Activated T-cell treated with anti-CD3 and anti-CD28 coated beads, Interleukin-2, amount 50 U/mL, for 24 hours (primary cell): Measurements from ENCODE around the gene RIC1.
"Not testable (repeated sequence)": the region's sequence is repeated elsewhere in the genome, so short reads cannot be mapped to it uniquely, and the experiment has no call there.

ENCODE experiments used
- DNase-seq: peaks from one replicate; pipeline ENCODE4 v3.0.0-alpha.2; 2020
- H3K27ac Mint-ChIP-seq: 2 replicates; pipeline ENCODE4 v1.8.0; 2020; ENCODE audit warnings: mild to moderate bottlenecking, mixed read lengths
- H3K27me3 Mint-ChIP-seq: 2 replicates; pipeline ENCODE4 v1.8.0; 2020; ENCODE audit warnings: mixed read lengths
- H3K36me3 Mint-ChIP-seq: 2 replicates; pipeline ENCODE4 v1.8.0; 2020; ENCODE audit warnings: low read depth, mixed read lengths
- H3K4me1 Mint-ChIP-seq: 2 replicates; pipeline ENCODE4 v1.8.0; 2020; ENCODE audit warnings: low read depth, mixed read lengths
- H3K4me3 Mint-ChIP-seq: 2 replicates; pipeline ENCODE4 v1.8.0; 2020; ENCODE audit warnings: mild to moderate bottlenecking, moderate library complexity, mixed read lengths
- H3K9me3 Mint-ChIP-seq: 2 replicates; pipeline ENCODE4 v1.8.0; 2020; ENCODE audit warnings: mixed read lengths

Gene RIC1

GRCh38 chr9:5787220-5787619 lies 158.3 kb downstream of the RIC1 start:
- no peaks in the 10 kb centered on the region for H3K27me3 Mint-ChIP-seq
- H3K4me1 Mint-ChIP-seq, result peaks cover 62% of the 10 kb centered on the region
- peaks cover 99% of the 10 kb centered on the region for H3K36me3 Mint-ChIP-seq

GRCh38 chr9:5787759-5788302 lies 158.9 kb downstream of the RIC1 start:
- Mint-ChIP-seq H3K27ac (peak overlapping the region; percentile 88), H3K27me3 (no peaks in the 10 kb centered on the region), H3K9me3 (peaks cover 7% of the 10 kb centered on the region), H3K36me3 (peaks cover 95% of the 10 kb centered on the region), H3K4me1 (peaks cover 65% of the 10 kb centered on the region), H3K4me3 (peak overlapping the region; percentile 4)
- no peak for DNase-seq

More at GRCh38 chr9:5787220-5787619, 158.3 kb downstream of the RIC1 start:
- Mint-ChIP-seq H3K9me3 (peaks cover 14% of the 10 kb centered on the region), H3K4me3 (no peak overlapping the region), H3K27ac (peak overlapping the region; percentile 88)
- no peak for DNase-seq

GRCh38 chr9:5789489-5789888 lies 160.6 kb downstream of the RIC1 start:
- Mint-ChIP-seq H3K9me3 (no peaks in the 10 kb centered on the region), H3K4me1 (peaks cover 74% of the 10 kb centered on the region), H3K27ac (no peak overlapping the region), H3K4me3 (no peak overlapping the region), H3K27me3 (no peaks in the 10 kb centered on the region), H3K36me3 (peaks cover 83% of the 10 kb centered on the region)
- no peak for DNase-seq

GRCh38 chr9:5790923-5791322 lies 162.0 kb downstream of the RIC1 start:
- no peak overlapping the region for H3K27ac Mint-ChIP-seq
- no peaks in the 10 kb centered on the region for H3K27me3 Mint-ChIP-seq
- no peak for DNase-seq
- H3K4me3 Mint-ChIP-seq, result no peak overlapping the region
- H3K36me3 Mint-ChIP-seq, result peaks cover 75% of the 10 kb centered on the region
- peaks cover 75% of the 10 kb centered on the region for H3K4me1 Mint-ChIP-seq
- no peaks in the 10 kb centered on the region for H3K9me3 Mint-ChIP-seq

- Mint-ChIP-seq H3K9me3 (no peaks in the 10 kb centered on the region), H3K27me3 (no peaks in the 10 kb centered on the region), H3K4me3 (no peak overlapping the region), H3K36me3 (peaks cover 73% of the 10 kb centered on the region), H3K27ac (peak overlapping the region; percentile 38), H3K4me1 (peaks cover 75% of the 10 kb centered on the region)
- DNase-seq, result no peak
Observed at GRCh38 chr9:5791870-5792269, 163.0 kb downstream of the RIC1 start.

- Mint-ChIP-seq H3K27me3 (no peaks in the 10 kb centered on the region), H3K4me1 (peaks cover 65% of the 10 kb centered on the region), H3K36me3 (peaks cover 66% of the 10 kb centered on the region), H3K9me3 (no peaks in the 10 kb centered on the region), H3K4me3 (no peak overlapping the region), H3K27ac (no peak overlapping the region)
- no peak for DNase-seq
Observed at GRCh38 chr9:5793812-5794211, 164.9 kb downstream of the RIC1 start.

GRCh38 chr9:5796298-5796697 lies 167.4 kb downstream of the RIC1 start:
- no peak for DNase-seq
- no peaks in the 10 kb centered on the region for H3K9me3 Mint-ChIP-seq
- peaks cover 52% of the 10 kb centered on the region for H3K36me3 Mint-ChIP-seq
- no peaks in the 10 kb centered on the region for H3K27me3 Mint-ChIP-seq
- no peak overlapping the region for H3K4me3 Mint-ChIP-seq
- peaks cover 63% of the 10 kb centered on the region for H3K4me1 Mint-ChIP-seq
- no peak overlapping the region for H3K27ac Mint-ChIP-seq

- peaks cover 42% of the 10 kb centered on the region for H3K36me3 Mint-ChIP-seq
- H3K9me3 Mint-ChIP-seq, result no peaks in the 10 kb centered on the region
- H3K27me3 Mint-ChIP-seq, result no peaks in the 10 kb centered on the region
- peak overlapping the region; percentile 84 for H3K27ac Mint-ChIP-seq
- DNase-seq, result no peak
- H3K4me3 Mint-ChIP-seq, result no peak overlapping the region
- peaks cover 49% of the 10 kb centered on the region for H3K4me1 Mint-ChIP-seq
Observed at GRCh38 chr9:5798581-5798980, 169.7 kb downstream of the RIC1 start.

GRCh38 chr9:5799314-5799713 lies 170.4 kb downstream of the RIC1 start:
- DNase-seq, result no peak
- Mint-ChIP-seq H3K9me3 (no peaks in the 10 kb centered on the region), H3K27ac (no peak overlapping the region), H3K27me3 (no peaks in the 10 kb centered on the region), H3K4me3 (no peak overlapping the region), H3K4me1 (peaks cover 42% of the 10 kb centered on the region), H3K36me3 (peaks cover 42% of the 10 kb centered on the region)

- not testable (repeated sequence) for H3K4me3 Mint-ChIP-seq, H3K9me3 Mint-ChIP-seq, H3K27me3 Mint-ChIP-seq, DNase-seq
- Mint-ChIP-seq H3K27ac (peak overlapping the region; percentile 57), H3K4me1 (peaks cover 37% of the 10 kb centered on the region), H3K36me3 (peaks cover 39% of the 10 kb centered on the region)
Observed at GRCh38 chr9:5800378-5800777, 171.5 kb downstream of the RIC1 start.

- H3K9me3 Mint-ChIP-seq, result no peaks in the 10 kb centered on the region
- DNase-seq, result no peak
- H3K36me3 Mint-ChIP-seq, result peaks cover 39% of the 10 kb centered on the region
- peaks cover 35% of the 10 kb centered on the region for H3K4me1 Mint-ChIP-seq
- peak overlapping the region; percentile 37 for H3K27ac Mint-ChIP-seq
- H3K4me3 Mint-ChIP-seq, result no peak overlapping the region
- no peaks in the 10 kb centered on the region for H3K27me3 Mint-ChIP-seq
Observed at GRCh38 chr9:5800969-5801738, 172.2 kb downstream of the RIC1 start.

- Mint-ChIP-seq H3K4me1 (peaks cover 32% of the 10 kb centered on the region), H3K36me3 (peaks cover 36% of the 10 kb centered on the region), H3K27ac (no peak overlapping the region), H3K27me3 (no peaks in the 10 kb centered on the region), H3K9me3 (no peaks in the 10 kb centered on the region), H3K4me3 (no peak overlapping the region)
- DNase-seq, result no peak
Observed at GRCh38 chr9:5801739-5802113, 172.8 kb downstream of the RIC1 start.

- Mint-ChIP-seq H3K36me3 (peaks cover 43% of the 10 kb centered on the region), H3K4me1 (peaks cover 11% of the 10 kb centered on the region), H3K4me3 (no peak overlapping the region), H3K9me3 (no peaks in the 10 kb centered on the region), H3K27me3 (no peaks in the 10 kb centered on the region), H3K27ac (no peak overlapping the region)
- no peak for DNase-seq
Observed at GRCh38 chr9:5805478-5805877, 176.6 kb downstream of the RIC1 start.

GRCh38 chr9:5811751-5812150 lies 182.8 kb downstream of the RIC1 start:
- H3K4me1 Mint-ChIP-seq, result no peaks in the 10 kb centered on the region
- H3K9me3 Mint-ChIP-seq, result no peaks in the 10 kb centered on the region
- H3K36me3 Mint-ChIP-seq, result peaks cover 60% of the 10 kb centered on the region
- no peaks in the 10 kb centered on the region for H3K27me3 Mint-ChIP-seq
- no peak for DNase-seq
- H3K4me3 Mint-ChIP-seq, result no peak overlapping the region
- H3K27ac Mint-ChIP-seq, result no peak overlapping the region

GRCh38 chr9:5813824-5814223 lies 184.9 kb downstream of the RIC1 start:
- no peaks in the 10 kb centered on the region for H3K4me1 Mint-ChIP-seq
- H3K27ac Mint-ChIP-seq, result no peak overlapping the region
- no peak overlapping the region for H3K4me3 Mint-ChIP-seq
- DNase-seq, result no peak
- H3K27me3 Mint-ChIP-seq, result no peaks in the 10 kb centered on the region
- no peaks in the 10 kb centered on the region for H3K9me3 Mint-ChIP-seq
- peaks cover 60% of the 10 kb centered on the region for H3K36me3 Mint-ChIP-seq
